BJ (cell line): ENCODE data around the gene SPATA25. TPM values are rescaled to one million over a fixed set of nuclear protein-coding genes. Genes with fewer than 3 reads are reported as not detected.

Source experiments
- CTCF ChIA-PET: fragments of 350-600 bp; formaldehyde crosslinking; extraction: SDS; loops from one replicate; lab custom pipeline; 2021; ENCODE audit warnings: antibody characterized with exemption, inconsistent platforms; lab: Yijun Ruan, JAX
- POLR2A ChIA-PET: fragments of 300-600 bp; sonication (Branson Sonifier 250); formaldehyde crosslinking; extraction: SDS; loops from one replicate; lab custom pipeline; 2021; ENCODE audit warnings: antibody characterized with exemption; lab: Charles Lee
- DNase-seq: peaks from one replicate; pipeline ENCODE4 v3.0.0-alpha.2; 2011; ENCODE audit warnings: low read depth
- H3K27me3 ChIP-seq: 2 replicates; pipeline ENCODE4 v1.6.0; 2011; ENCODE audit warnings: low read length; ENCODE audit not compliant: control insufficient read depth, insufficient read depth
- H3K36me3 ChIP-seq: 2 replicates; pipeline ENCODE4 v1.5.1; 2011; ENCODE audit warnings: low read length; ENCODE audit not compliant: control insufficient read depth, insufficient read depth
- H3K4me3 ChIP-seq: 2 replicates; pipeline ENCODE4 v1.5.1; 2011; ENCODE audit warnings: low read depth, mild to moderate bottlenecking, control low read depth, low read length
- polyA plus RNA-seq: library from polyadenylated mRNA; depleted of rRNA; stranded (reverse); fragments of >200 nt; gene quantifications from 2 replicates; pipeline ENCODE4 v1.2.3, GENCODE V29; 2011
- TF ChIP-seq, protein P1 (sequence below): IDR thresholded peaks from 2 replicates; pipeline ENCODE4 v1.5.1; 2011; ENCODE audit warnings: low read depth, mild to moderate bottlenecking, control low read depth, inconsistent platforms, low read length, moderate library complexity; ENCODE audit not compliant: insufficient read depth

The SPATA25 gene
- polyA plus RNA-seq, 1 experiment: 0.66 TPM

DNA sequence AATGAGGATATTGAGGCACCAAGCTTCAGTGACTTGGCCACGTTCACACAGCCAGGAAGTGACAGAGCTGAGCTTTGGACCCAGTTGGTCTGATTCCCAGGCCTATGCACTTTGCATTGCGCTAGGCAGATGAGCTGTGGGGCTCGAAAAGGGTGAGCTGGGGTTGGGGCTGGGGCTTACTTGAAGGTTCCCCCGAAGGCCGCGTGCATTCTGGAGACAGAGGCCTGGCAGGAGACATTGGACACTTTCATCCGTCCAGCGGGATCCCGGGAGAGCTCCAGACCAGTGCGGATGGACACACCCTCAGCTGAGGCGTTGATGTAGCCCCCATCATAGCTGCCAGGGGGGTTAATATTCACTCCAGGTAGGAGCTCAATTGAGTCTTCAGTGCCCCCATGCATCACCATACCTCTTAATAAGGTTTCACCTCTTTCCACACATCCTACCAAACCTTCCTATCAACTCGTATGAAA, 21.9 kb upstream of the SPATA25 start:
- H3K4me3 ChIP-seq: no peak overlapping the region
- no peaks in the 10 kb centered on the region for H3K27me3 ChIP-seq
- TF ChIP-seq, protein P1, sequence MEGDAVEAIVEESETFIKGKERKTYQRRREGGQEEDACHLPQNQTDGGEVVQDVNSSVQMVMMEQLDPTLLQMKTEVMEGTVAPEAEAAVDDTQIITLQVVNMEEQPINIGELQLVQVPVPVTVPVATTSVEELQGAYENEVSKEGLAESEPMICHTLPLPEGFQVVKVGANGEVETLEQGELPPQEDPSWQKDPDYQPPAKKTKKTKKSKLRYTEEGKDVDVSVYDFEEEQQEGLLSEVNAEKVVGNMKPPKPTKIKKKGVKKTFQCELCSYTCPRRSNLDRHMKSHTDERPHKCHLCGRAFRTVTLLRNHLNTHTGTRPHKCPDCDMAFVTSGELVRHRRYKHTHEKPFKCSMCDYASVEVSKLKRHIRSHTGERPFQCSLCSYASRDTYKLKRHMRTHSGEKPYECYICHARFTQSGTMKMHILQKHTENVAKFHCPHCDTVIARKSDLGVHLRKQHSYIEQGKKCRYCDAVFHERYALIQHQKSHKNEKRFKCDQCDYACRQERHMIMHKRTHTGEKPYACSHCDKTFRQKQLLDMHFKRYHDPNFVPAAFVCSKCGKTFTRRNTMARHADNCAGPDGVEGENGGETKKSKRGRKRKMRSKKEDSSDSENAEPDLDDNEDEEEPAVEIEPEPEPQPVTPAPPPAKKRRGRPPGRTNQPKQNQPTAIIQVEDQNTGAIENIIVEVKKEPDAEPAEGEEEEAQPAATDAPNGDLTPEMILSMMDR: no peak
- ChIA-PET POLR2A (interaction anchor here (0.5 kb wide), 1 partner anchor 25 kb away, joined by 3 read pairs; no protein-coding TSS in a partner anchor), CTCF (interaction anchor here (1.6 kb wide), 1 partner anchor 10 kb away, joined by 3 read pairs; no protein-coding TSS in a partner anchor)
- no peak for DNase-seq
- no peaks in the 10 kb centered on the region for H3K36me3 ChIP-seq

DNA sequence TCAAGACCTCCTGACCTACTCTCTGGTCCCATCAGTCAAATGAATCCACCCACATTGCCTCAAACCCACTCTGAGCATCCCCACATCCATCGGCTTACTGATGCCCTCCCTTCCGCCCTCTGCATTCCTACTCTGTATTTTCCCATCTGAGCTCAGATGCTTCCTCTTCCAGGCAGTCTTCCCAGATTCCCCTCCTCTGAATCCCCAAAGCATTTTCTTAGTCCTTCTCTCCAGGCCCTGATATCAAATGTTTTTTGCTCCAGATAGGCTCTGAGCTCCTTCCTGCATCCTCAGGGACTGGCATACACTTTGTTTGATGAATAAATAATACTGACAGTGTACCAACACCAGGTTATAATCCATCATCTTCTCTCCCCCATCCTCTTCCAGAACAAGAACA, 20.7 kb upstream of the SPATA25 start:
- Histone ChIP-seq H3K4me3 (no peak overlapping the region), H3K27me3 (no peaks in the 10 kb centered on the region), H3K36me3 (no peaks in the 10 kb centered on the region)
- TF ChIP-seq, protein P1: no peak
- no peak for DNase-seq
- POLR2A ChIA-PET: no interaction called here
- CTCF ChIA-PET: interaction anchor here (1.6 kb wide), 1 partner anchor 9 kb away, joined by 3 read pairs; no protein-coding TSS in a partner anchor

DNA sequence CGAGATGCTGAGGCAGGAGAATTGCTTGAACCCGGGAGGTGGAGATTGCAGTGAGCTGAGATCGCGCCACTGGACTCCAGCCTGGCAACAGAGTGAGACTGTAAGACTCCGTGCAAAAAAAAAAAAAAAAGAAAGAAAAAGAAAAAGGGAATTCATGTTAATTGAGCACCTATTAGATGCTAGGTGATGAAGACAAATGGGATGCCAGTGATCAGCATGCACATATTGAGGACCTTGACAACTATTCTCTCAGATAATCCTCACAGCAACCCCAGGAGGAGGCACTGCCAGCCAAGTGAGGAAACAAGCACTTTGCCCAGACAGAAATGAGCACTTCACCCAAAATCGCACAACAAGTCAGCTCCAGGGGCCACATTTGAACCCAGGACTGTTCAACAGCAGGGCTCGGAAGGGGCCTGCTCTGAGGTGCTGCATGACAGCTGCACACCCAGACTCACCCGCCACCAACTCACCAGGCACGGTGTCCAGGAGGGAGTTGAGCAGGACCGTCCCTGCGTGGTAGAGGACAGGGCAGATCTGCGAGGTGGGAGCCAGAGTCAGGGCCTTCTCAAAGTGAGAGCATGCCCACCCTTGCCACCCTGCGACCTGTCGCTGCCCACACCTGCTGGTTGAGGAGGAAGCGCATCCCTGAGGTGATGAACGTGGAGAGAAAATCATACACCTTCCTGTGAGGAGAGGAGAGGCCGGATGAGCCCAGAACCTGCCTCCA, 20.0 kb upstream of the SPATA25 start:
- TF ChIP-seq, protein P1: no peak
- no peak for DNase-seq
- Histone ChIP-seq H3K4me3 (no peak overlapping the region), H3K36me3 (no peaks in the 10 kb centered on the region), H3K27me3 (no peaks in the 10 kb centered on the region)
- ChIA-PET POLR2A (no interaction called here), CTCF (interaction anchor here (1.6 kb wide), 1 partner anchor 8 kb away, joined by 3 read pairs; no protein-coding TSS in a partner anchor)

DNA sequence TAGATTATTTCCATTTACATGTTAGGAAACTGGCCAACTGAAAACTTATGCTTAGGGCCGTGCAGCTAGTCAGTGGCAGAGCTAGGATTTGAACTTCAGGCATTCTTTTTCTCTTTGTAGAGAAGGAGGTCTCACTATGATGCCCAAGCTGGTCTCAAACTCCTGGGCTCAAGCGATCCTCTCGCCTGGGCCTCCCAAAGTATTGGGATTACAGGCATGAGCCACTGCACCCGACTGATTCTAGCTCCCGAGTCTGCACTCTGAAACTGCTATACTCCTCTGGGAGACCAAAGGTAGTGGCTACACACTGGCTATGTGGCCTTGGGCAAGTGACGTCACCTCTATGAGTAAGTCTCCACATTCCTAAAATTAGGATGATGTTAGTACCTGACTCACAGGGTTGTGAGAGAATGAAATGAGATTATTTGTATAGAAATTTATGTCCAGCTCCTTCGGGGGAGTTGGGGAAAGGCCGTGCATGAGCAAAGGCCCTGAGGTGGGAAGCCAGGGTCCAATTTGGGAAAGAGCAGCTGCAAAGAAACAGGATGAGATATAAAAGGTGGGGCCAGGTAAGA, 18.2 kb upstream of the SPATA25 start:
- ChIA-PET POLR2A (interaction anchor here (0.6 kb wide), 1 partner anchor 15 kb away, joined by 3 read pairs; no protein-coding TSS in a partner anchor), CTCF (interaction anchor here (0.8 to 1.6 kb wide), 4 partner anchors 9 to 63 kb away, joined by 3 to 6 read pairs (median 4); partner anchors contain the start of genes CTSA and NEURL2)
- Histone ChIP-seq H3K36me3 (no peaks in the 10 kb centered on the region), H3K27me3 (no peaks in the 10 kb centered on the region), H3K4me3 (no peak overlapping the region)
- no peak for DNase-seq
- TF ChIP-seq, protein P1: no peak
